Measurements from ENCODE around the gene SIAH2.

Gene SIAH2

DNA sequence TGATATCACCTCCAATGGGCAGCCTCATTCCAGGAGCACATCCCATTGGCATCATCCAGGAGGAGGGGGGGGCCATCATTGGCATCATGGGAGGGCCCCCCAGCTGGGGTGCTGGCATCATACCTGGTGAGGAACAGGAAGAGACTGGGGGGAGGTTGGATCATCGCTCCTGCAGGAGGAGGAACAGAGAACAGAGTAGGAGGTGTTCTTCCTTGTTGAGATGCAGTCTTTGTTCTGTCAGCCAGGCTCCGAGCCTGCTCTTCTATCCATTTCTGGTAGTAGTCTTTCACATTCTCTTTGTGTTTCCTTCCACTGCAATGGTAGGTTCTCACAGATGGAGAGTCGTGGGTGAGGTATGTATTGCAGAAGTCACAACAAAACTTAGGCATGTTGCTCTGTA lies 42.5 kb downstream of the SIAH2 start:
- no peak for DNase-seq (ENCODE audit: low read depth)
- TF ChIP-seq, protein P1, sequence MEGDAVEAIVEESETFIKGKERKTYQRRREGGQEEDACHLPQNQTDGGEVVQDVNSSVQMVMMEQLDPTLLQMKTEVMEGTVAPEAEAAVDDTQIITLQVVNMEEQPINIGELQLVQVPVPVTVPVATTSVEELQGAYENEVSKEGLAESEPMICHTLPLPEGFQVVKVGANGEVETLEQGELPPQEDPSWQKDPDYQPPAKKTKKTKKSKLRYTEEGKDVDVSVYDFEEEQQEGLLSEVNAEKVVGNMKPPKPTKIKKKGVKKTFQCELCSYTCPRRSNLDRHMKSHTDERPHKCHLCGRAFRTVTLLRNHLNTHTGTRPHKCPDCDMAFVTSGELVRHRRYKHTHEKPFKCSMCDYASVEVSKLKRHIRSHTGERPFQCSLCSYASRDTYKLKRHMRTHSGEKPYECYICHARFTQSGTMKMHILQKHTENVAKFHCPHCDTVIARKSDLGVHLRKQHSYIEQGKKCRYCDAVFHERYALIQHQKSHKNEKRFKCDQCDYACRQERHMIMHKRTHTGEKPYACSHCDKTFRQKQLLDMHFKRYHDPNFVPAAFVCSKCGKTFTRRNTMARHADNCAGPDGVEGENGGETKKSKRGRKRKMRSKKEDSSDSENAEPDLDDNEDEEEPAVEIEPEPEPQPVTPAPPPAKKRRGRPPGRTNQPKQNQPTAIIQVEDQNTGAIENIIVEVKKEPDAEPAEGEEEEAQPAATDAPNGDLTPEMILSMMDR (IDR thresholded peaks at IDR 0.05; ENCODE audit: low read depth, low read length, missing control alignments), result no peak
- no peak overlapping the region for H3K4me3 ChIP-seq (ENCODE audit: low read depth, low read length)

DNA sequence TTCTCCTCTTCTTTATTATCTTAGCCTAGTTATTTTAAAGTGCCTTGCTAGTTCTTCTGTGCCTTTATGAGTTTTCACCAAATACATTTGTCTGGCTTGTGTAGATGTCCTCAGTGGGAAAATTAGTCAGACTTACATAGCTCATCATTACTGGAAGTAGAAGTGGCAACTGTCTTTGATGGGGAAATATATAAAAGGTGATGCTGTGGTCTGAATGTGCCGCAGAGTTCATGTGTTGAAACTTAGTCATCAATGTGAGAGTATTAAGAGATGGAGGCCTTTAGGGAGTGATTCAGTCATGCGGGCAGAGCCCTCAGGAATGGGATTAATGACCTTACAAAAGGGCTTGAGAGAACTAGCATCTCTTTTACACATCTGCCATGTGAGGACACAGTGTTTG lies 52.9 kb downstream of the SIAH2 start:
- DNase-seq (ENCODE audit: low read depth), result no peak
- no peak overlapping the region for H3K4me3 ChIP-seq (ENCODE audit: low read depth, low read length)
- TF ChIP-seq, protein P1 (IDR thresholded peaks at IDR 0.05; ENCODE audit: low read depth, low read length, missing control alignments), result no peak

GRCh38 chr3:150703756-150704344 lies 59.1 kb downstream of the SIAH2 start, which contains the start of gene ERICH6:
Gene ERICH6, minus strand, starts transcription at chr3:150703920. Its CDS starts 22 bp downstream, at chr3:150703898.
- DNase-seq (ENCODE audit: low read depth), result peak; percentile 61
- TF ChIP-seq, protein P1 (IDR thresholded peaks at IDR 0.05; ENCODE audit: low read depth, low read length, missing control alignments), result no peak
- H3K4me3 ChIP-seq (ENCODE audit: low read depth, low read length), result peak within 1 kb of the TSS; percentile 62

DNA sequence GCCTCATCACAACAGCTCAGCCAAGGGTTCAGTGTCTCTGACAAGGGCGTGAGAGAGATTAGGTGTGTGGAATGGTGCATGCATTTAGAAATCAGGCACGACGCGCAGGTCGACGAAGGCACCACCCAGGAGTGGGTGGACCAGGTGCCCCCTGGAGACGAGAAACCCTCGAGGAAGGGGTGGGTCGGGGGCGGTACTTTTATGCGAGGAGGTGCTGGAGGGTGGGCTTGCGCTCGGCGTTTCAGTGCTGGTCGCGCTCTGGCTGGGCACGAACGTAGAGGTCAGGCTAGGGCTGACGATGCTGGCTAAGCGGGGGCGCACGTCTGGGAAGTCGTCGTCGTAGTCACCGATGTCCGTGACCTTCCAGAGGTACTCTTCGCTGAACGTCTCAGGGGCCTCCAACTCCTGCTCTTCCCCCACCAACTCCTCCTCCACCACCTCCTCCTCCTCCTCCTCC lies 59.6 kb downstream of the SIAH2 start:
- TF ChIP-seq, protein P1 (IDR thresholded peaks at IDR 0.05; ENCODE audit: low read depth, low read length, missing control alignments), result no peak
- peak overlapping the region; percentile 62 for H3K4me3 ChIP-seq (ENCODE audit: low read depth, low read length)
- no peak for DNase-seq (ENCODE audit: low read depth)

DNA sequence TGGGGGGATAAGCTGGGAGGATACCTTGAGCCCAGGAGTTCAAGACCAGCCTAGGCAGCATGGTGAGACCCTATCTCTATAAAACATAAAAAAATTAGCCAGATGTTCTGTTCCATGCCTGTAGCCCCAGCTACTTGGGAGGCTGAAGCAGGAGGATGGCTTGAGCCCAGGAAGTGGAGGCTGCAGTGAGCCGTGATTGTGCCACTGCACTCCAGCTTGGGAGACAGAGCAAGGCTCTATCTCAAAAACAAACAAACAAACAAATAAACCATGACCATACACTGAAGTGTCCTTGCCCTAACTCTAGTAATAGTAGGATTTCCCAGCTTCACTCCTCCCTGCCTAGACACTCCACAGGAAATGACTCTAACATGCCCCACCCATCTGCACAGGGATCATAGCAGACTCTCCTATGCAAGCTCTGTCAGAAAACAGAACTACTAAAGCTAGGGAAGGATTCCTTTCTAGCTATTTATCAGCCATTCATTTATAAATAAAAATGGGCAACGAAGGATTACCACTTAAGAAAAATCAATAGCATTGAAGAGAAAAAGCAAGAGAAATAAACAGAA lies 63.8 kb downstream of the SIAH2 start:
- TF ChIP-seq, protein P1 (IDR thresholded peaks at IDR 0.05; ENCODE audit: low read depth, low read length, missing control alignments), result no peak
- DNase-seq (ENCODE audit: low read depth), result no peak
- H3K4me3 ChIP-seq (ENCODE audit: low read depth, low read length), result no peak overlapping the region

DNA sequence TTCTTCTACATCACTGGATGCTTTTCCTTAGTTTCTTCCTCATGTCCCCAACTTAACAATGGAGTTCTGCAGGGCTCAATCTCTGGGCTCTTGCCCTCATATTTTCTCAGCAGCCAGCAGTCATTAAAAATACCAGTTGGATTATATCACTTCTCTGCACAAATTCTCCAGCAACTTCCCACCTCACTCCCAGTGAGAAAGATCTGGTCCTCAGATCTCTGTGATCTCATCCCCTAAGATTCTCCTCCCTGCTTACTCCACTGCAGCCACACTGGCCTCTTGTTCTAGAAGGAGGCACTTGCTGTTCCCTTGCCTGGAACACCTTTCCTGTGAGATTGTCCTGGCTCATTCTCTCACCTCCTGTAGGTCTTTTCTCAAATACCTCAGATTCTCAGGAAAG lies 65.3 kb downstream of the SIAH2 start:
- no peak for DNase-seq (ENCODE audit: low read depth)
- H3K4me3 ChIP-seq (ENCODE audit: low read depth, low read length), result no peak overlapping the region
- TF ChIP-seq, protein P1 (IDR thresholded peaks at IDR 0.05; ENCODE audit: low read depth, low read length, missing control alignments), result no peak

All from GM12864 (cell line).